ENCODE results near the gene MEGF11.

DNA sequence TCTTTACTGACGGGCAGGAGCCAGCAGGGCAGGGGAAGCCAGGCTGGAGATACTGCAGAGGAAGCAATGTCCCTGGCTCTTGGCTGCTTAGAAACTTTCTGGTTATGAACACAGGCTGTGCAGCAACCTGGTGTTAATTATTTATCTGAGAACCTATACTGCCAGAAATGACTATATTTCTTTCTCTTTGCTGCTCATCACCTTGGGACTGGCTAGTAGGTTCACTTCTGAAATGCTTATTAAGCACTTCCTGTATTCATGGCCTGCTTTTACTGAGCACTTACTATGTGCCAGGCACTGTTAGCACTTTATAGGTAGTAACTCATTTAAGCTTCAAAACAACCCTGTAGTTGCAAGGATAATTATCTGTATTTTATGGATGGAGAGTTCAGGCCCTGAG lies 326.7 kb downstream of the MEGF11 start:
- TF ChIP-seq, protein P1, sequence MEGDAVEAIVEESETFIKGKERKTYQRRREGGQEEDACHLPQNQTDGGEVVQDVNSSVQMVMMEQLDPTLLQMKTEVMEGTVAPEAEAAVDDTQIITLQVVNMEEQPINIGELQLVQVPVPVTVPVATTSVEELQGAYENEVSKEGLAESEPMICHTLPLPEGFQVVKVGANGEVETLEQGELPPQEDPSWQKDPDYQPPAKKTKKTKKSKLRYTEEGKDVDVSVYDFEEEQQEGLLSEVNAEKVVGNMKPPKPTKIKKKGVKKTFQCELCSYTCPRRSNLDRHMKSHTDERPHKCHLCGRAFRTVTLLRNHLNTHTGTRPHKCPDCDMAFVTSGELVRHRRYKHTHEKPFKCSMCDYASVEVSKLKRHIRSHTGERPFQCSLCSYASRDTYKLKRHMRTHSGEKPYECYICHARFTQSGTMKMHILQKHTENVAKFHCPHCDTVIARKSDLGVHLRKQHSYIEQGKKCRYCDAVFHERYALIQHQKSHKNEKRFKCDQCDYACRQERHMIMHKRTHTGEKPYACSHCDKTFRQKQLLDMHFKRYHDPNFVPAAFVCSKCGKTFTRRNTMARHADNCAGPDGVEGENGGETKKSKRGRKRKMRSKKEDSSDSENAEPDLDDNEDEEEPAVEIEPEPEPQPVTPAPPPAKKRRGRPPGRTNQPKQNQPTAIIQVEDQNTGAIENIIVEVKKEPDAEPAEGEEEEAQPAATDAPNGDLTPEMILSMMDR (conservative IDR thresholded peaks at IDR 0.05; ENCODE audit: low read depth, low read length): no peak
- TF ChIP-seq EZH2 (IDR thresholded peaks at IDR 0.05; ENCODE audit: low read length, unreplicated experiment): no peak
